Measurements from ENCODE around the gene CCDC63. TPM values are rescaled to one million over a fixed set of nuclear protein-coding genes. Genes with fewer than 3 reads are reported as not detected.

The CCDC63 gene
- total RNA-seq, 2 donors from 2014 or later, result 0.95 to 3.1 TPM

DNA sequence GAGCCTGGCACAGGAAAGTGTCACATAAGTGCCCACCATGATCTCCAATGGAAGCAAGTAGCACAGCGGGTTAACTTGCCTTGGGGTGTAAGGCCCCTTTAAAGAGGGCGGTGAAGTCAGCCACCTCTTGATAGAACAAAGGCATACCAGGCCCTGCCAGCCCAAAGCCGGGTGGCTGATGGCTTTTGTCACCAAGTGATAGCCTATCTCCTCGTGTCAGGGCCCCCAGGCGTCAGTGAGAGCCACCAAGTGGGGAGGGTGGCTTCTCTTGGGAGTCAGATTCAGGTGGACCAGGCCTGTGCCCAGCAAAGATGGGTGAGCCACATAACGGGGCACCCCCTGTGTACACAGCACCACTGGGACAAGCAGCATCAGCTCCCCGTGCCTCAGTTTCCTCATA lies 81.9 kb downstream of the CCDC63 start:
- H3K9me3 Mint-ChIP-seq, result no peaks in the 10 kb centered on the region
- H3K4me3 ChIP-seq (ENCODE audit: low read length), result no peak overlapping the region
- H3K27me3 Mint-ChIP-seq (ENCODE audit: insufficient read depth), result peaks cover 3% of the 10 kb centered on the region
- no peak overlapping the region for H3K27ac ChIP-seq (ENCODE audit: low read depth, low read length)
- no peaks in the 10 kb centered on the region for H3K9me3 ChIP-seq (ENCODE audit: control insufficient read depth, low read length)
- H3K27me3 ChIP-seq (ENCODE audit: control insufficient read depth, insufficient read depth, low read length, poor library complexity, severe bottlenecking), result no peaks in the 10 kb centered on the region
- no peak overlapping the region for H3K4me3 Mint-ChIP-seq
- DNase-seq, result peak; percentile 70
- no peaks in the 10 kb centered on the region for H3K4me1 Mint-ChIP-seq
- no peak overlapping the region for H3K9ac ChIP-seq (ENCODE audit: extremely low read depth, low read length, poor library complexity, severe bottlenecking)
- H3K4me1 ChIP-seq (ENCODE audit: control insufficient read depth, insufficient read depth, low read length), result no peaks in the 10 kb centered on the region
- TF ChIP-seq, protein P1, sequence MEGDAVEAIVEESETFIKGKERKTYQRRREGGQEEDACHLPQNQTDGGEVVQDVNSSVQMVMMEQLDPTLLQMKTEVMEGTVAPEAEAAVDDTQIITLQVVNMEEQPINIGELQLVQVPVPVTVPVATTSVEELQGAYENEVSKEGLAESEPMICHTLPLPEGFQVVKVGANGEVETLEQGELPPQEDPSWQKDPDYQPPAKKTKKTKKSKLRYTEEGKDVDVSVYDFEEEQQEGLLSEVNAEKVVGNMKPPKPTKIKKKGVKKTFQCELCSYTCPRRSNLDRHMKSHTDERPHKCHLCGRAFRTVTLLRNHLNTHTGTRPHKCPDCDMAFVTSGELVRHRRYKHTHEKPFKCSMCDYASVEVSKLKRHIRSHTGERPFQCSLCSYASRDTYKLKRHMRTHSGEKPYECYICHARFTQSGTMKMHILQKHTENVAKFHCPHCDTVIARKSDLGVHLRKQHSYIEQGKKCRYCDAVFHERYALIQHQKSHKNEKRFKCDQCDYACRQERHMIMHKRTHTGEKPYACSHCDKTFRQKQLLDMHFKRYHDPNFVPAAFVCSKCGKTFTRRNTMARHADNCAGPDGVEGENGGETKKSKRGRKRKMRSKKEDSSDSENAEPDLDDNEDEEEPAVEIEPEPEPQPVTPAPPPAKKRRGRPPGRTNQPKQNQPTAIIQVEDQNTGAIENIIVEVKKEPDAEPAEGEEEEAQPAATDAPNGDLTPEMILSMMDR (conservative IDR thresholded peaks at IDR 0.05), result no peak
- no peaks in the 10 kb centered on the region for H3K36me3 Mint-ChIP-seq (ENCODE audit: low read depth)
- no peak overlapping the region for H3K27ac Mint-ChIP-seq
- WGBS, 2 experiments (ENCODE audit: insufficient coverage in 1 of 2, insufficient read length in 1 of 2), result 75 to 100% methylated on average over 4 to 7 of the region's 7 CpGs
- no peaks in the 10 kb centered on the region for H3K36me3 ChIP-seq (ENCODE audit: control insufficient read depth, insufficient read depth, low read length)

DNA sequence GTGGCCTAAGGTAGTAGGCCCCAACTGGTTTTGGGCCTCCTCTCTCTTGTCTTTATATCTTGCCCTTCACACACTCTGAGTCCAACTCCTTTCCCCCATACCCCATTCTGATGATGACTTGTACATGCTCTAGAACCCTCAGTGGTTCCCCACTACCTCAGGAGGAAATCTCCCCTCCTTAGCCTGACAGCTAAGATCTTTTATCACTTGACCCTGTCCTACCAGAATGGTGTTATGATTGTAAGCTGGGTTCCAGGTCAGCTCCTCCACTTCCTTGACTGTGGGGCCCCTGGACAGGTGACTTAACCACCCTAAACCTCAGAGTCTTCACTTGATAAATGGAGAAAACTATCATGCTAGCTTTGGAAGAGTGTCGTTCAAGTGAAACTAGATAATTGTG lies 83.0 kb downstream of the CCDC63 start:
- peaks cover 7% of the 10 kb centered on the region for H3K4me1 Mint-ChIP-seq
- H3K27me3 Mint-ChIP-seq (ENCODE audit: insufficient read depth), result peaks cover 3% of the 10 kb centered on the region
- no peaks in the 10 kb centered on the region for H3K36me3 Mint-ChIP-seq (ENCODE audit: low read depth)
- no peak overlapping the region for H3K27ac ChIP-seq (ENCODE audit: low read depth, low read length)
- no peaks in the 10 kb centered on the region for H3K9me3 ChIP-seq (ENCODE audit: control insufficient read depth, low read length)
- DNase-seq, result peak; percentile 22
- H3K36me3 ChIP-seq (ENCODE audit: control insufficient read depth, insufficient read depth, low read length), result no peaks in the 10 kb centered on the region
- 100% methylated on average over 1 of the region's 1 CpG; no CpG with 5 or more reads in 1 of the 2 experiments for WGBS, 2 experiments (ENCODE audit: insufficient coverage in 1 of 2, insufficient read length in 1 of 2)
- no peaks in the 10 kb centered on the region for H3K9me3 Mint-ChIP-seq
- no peaks in the 10 kb centered on the region for H3K27me3 ChIP-seq (ENCODE audit: control insufficient read depth, insufficient read depth, low read length, poor library complexity, severe bottlenecking)
- no peak overlapping the region for H3K27ac Mint-ChIP-seq
- H3K4me3 ChIP-seq (ENCODE audit: low read length), result no peak overlapping the region
- TF ChIP-seq, protein P1 (conservative IDR thresholded peaks at IDR 0.05), result no peak
- H3K4me1 ChIP-seq (ENCODE audit: control insufficient read depth, insufficient read depth, low read length), result no peaks in the 10 kb centered on the region
- no peak overlapping the region for H3K4me3 Mint-ChIP-seq
- H3K9ac ChIP-seq (ENCODE audit: extremely low read depth, low read length, poor library complexity, severe bottlenecking), result no peak overlapping the region

DNA sequence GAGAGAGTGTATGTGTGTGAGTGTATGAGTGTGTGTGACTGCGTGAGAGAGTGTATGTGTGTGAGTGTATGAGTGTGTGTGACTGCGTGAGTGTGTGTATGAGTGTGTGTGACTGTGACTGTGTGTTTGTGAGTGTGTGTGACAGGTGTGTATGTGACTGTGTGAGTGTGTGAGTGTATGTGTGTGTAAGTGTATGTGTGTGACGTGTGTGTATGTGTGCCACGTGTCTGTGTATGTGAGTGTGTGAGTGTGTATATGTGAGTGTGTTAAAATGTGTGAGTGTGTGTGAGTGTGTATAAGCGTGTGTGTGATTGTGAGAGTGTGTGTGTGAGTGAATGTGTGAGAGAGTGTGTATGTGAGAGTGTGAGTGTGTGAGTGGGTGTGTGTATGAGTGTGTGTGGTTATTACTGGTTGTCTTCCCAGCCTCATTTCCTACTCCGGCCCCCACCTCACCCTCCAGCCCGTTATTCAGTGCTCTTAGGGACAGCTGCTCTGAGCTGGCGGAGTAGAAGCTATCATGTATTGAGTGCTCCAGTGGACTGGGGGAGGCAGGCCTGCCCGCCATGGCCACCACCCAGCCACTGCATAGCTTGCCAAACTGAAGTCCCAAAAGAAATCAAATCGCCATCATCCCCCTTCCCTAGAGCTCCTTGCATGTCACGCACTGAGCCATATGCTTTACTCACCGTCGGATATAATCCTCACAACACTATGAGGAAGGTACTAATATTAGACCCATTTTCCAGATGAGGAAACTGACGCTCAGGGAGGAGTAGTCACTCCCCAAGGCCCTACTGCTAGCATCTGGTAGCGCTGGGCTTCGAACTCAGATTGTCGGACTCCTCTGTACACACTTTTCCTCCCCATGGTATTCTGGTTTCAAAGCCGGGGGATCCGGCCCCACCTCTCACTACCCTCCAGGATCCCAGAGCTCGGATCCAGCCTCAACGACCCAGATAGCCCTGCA lies 83.8 kb downstream of the CCDC63 start:
- no peak overlapping the region for H3K27ac Mint-ChIP-seq
- Histone ChIP-seq H3K9me3 (ENCODE audit: control insufficient read depth, low read length) (no peaks in the 10 kb centered on the region), H3K9ac (ENCODE audit: extremely low read depth, low read length, poor library complexity, severe bottlenecking) (no peak overlapping the region), H3K27ac (ENCODE audit: low read depth, low read length) (no peak overlapping the region), H3K27me3 (ENCODE audit: control insufficient read depth, insufficient read depth, low read length, poor library complexity, severe bottlenecking) (no peaks in the 10 kb centered on the region), H3K36me3 (ENCODE audit: control insufficient read depth, insufficient read depth, low read length) (no peaks in the 10 kb centered on the region), H3K4me3 (ENCODE audit: low read length) (no peak overlapping the region), H3K4me1 (ENCODE audit: control insufficient read depth, insufficient read depth, low read length) (no peaks in the 10 kb centered on the region)
- DNase-seq, result peak; percentile 31
- H3K9me3 Mint-ChIP-seq, result no peaks in the 10 kb centered on the region
- TF ChIP-seq, protein P1 (conservative IDR thresholded peaks at IDR 0.05), result no peak
- H3K36me3 Mint-ChIP-seq (ENCODE audit: low read depth), result no peaks in the 10 kb centered on the region
- H3K4me1 Mint-ChIP-seq, result peaks cover 8% of the 10 kb centered on the region
- H3K4me3 Mint-ChIP-seq, result no peak overlapping the region
- peaks cover 3% of the 10 kb centered on the region for H3K27me3 Mint-ChIP-seq (ENCODE audit: insufficient read depth)
- WGBS, 2 experiments (ENCODE audit: insufficient coverage in 1 of 2, insufficient read length in 1 of 2), result 91% methylated on average over 13 to 20 of the region's 21 CpGs
